ENCODE measurements around the gene CEP135.

CEP135 gene

GRCh38 chr4:55921093-55921492 is 27.7 kb upstream of the CEP135 start:
- Histone ChIP-seq H4K20me1 (ENCODE audit: insufficient read depth, low read length) (no peaks in the 10 kb centered on the region), H3F3A (ENCODE audit: insufficient read depth, low read length) (no peaks in the 10 kb centered on the region), H3K79me2 (ENCODE audit: low read length) (no peaks in the 10 kb centered on the region), H3K9me2 (replicated peaks; ENCODE audit: insufficient read depth, low read length) (no peaks in the 10 kb centered on the region), H3K36me3 (replicated peaks; ENCODE audit: insufficient read depth, low read length) (no peaks in the 10 kb centered on the region), H3K4me2 (ENCODE audit: low read depth, low read length) (no peak overlapping the region), H3K27ac (ENCODE audit: low read length) (no peak overlapping the region), H3K9ac (ENCODE audit: low read length) (no peak overlapping the region), H3K27me3 (replicated peaks; ENCODE audit: insufficient read depth, low read length) (no peaks in the 10 kb centered on the region), H3K4me3 (ENCODE audit: low read length) (no peak overlapping the region), H2AFZ (ENCODE audit: low read length) (no peak overlapping the region), H3K4me1 (ENCODE audit: low read length) (no peaks in the 10 kb centered on the region), H3K9me3 (replicated peaks; ENCODE audit: insufficient read depth, low read length) (no peaks in the 10 kb centered on the region)
- no peak for DNase-seq
- no peak for TF ChIP-seq EZH2phosphoT487 (IDR thresholded peaks at IDR 0.05; ENCODE audit: low read length)
- TF ChIP-seq CTCF (IDR thresholded peaks at IDR 0.05; ENCODE audit: low read length): no peak
- no peak for TF ChIP-seq EZH2 (optimal IDR thresholded peaks at IDR 0.05; ENCODE audit: low read depth, low read length)

DNA sequence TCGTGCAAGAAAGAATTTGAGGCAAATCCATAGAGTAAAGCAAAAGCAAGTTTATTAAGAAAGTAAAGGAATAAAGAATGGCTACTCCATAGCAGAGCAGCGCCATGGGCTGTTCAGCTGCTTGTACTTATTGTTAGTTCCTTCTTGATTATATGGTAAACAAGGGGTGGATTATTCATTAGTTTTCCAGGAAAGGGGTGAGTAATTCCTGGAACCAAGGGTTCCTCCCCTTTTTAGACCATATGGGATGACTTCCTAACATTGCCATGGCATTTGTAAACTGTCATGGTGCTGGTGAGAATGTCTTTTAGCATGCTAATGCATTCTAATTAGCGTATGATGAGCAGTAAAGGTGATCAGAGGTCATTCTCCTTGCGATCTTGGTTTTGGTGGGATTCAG is 23.5 kb upstream of the CEP135 start:
- DNase-seq: no peak
- no peak overlapping the region for H3K9ac ChIP-seq (ENCODE audit: low read length)
- H3K4me2 ChIP-seq (ENCODE audit: low read depth, low read length): no peak overlapping the region
- H3K4me3 ChIP-seq (ENCODE audit: low read length): no peak overlapping the region
- H3K27ac ChIP-seq (ENCODE audit: low read length): no peak overlapping the region
- H3K9me3 ChIP-seq (replicated peaks; ENCODE audit: insufficient read depth, low read length): no peaks in the 10 kb centered on the region
- no peaks in the 10 kb centered on the region for H3K4me1 ChIP-seq (ENCODE audit: low read length)
- no peaks in the 10 kb centered on the region for H4K20me1 ChIP-seq (ENCODE audit: insufficient read depth, low read length)
- no peak overlapping the region for H2AFZ ChIP-seq (ENCODE audit: low read length)
- H3K27me3 ChIP-seq (replicated peaks; ENCODE audit: insufficient read depth, low read length): no peaks in the 10 kb centered on the region
- no peaks in the 10 kb centered on the region for H3K9me2 ChIP-seq (replicated peaks; ENCODE audit: insufficient read depth, low read length)
- no peaks in the 10 kb centered on the region for H3F3A ChIP-seq (ENCODE audit: insufficient read depth, low read length)
- no peaks in the 10 kb centered on the region for H3K79me2 ChIP-seq (ENCODE audit: low read length)
- TF ChIP-seq EZH2phosphoT487 (IDR thresholded peaks at IDR 0.05; ENCODE audit: low read length) (no peak), EZH2 (optimal IDR thresholded peaks at IDR 0.05; ENCODE audit: low read depth, low read length) (no peak), CTCF (IDR thresholded peaks at IDR 0.05; ENCODE audit: low read length) (no peak)
- H3K36me3 ChIP-seq (replicated peaks; ENCODE audit: insufficient read depth, low read length): no peaks in the 10 kb centered on the region

DNA sequence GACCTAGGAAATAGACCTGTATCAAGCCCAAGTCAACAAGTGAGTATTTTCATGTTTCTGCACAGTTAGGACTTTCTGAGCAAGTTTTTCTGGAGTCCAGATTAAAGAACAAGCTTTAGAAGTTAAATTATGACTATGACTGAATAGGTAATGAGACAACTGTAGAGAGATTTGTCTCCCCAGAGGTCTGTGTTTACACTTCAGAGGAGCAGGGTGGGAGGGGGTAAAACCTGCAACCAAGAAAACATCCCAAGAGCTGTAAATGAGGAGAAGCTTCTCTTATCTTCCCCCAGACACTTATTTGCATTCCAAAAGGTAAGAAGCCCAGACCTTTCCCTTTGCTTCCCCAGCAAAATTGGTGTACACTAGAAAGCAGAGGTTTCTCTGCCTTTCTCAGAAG is 22.1 kb upstream of the CEP135 start:
- no peak for DNase-seq
- H3K9me3 ChIP-seq (replicated peaks; ENCODE audit: insufficient read depth, low read length): no peaks in the 10 kb centered on the region
- H3F3A ChIP-seq (ENCODE audit: insufficient read depth, low read length): no peaks in the 10 kb centered on the region
- H3K36me3 ChIP-seq (replicated peaks; ENCODE audit: insufficient read depth, low read length): no peaks in the 10 kb centered on the region
- H4K20me1 ChIP-seq (ENCODE audit: insufficient read depth, low read length): no peaks in the 10 kb centered on the region
- H3K27ac ChIP-seq (ENCODE audit: low read length): no peak overlapping the region
- no peaks in the 10 kb centered on the region for H3K27me3 ChIP-seq (replicated peaks; ENCODE audit: insufficient read depth, low read length)
- no peak overlapping the region for H3K4me3 ChIP-seq (ENCODE audit: low read length)
- H3K79me2 ChIP-seq (ENCODE audit: low read length): no peaks in the 10 kb centered on the region
- TF ChIP-seq EZH2 (optimal IDR thresholded peaks at IDR 0.05; ENCODE audit: low read depth, low read length): no peak
- no peak for TF ChIP-seq EZH2phosphoT487 (IDR thresholded peaks at IDR 0.05; ENCODE audit: low read length)
- no peak for TF ChIP-seq CTCF (IDR thresholded peaks at IDR 0.05; ENCODE audit: low read length)
- H2AFZ ChIP-seq (ENCODE audit: low read length): no peak overlapping the region
- H3K4me2 ChIP-seq (ENCODE audit: low read depth, low read length): no peak overlapping the region
- H3K4me1 ChIP-seq (ENCODE audit: low read length): no peaks in the 10 kb centered on the region
- H3K9ac ChIP-seq (ENCODE audit: low read length): no peak overlapping the region
- no peaks in the 10 kb centered on the region for H3K9me2 ChIP-seq (replicated peaks; ENCODE audit: insufficient read depth, low read length)
